ENCODE measurements around the gene FRMD4A.
A peak's percentile ranks its signal among the peaks of the same experiment; 100 is the strongest.

Gene FRMD4A

DNA sequence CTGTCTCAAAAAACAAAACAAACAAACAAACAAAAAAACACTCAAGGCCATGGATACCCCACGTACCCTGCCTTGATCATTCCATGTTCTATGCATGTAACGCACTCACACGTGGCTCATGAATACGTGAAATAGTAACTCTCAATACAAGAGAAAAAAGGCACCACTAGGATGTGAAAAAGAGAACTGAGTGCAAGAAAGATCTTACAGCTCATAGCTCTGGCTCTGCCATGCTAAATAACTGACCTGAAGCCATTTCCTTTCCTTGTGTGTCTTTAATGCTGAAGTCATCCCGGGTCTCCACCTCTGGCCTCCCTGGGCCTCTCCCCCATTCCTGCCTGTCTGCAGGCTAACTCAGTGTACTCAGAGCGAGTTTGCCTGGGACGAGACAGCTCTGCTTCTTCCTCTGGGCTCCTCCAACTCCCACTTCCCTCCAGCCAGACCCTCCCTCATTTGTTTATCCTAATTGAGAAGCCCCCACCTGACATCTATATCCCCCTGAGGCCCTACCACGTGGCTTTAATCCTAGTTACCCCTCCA is 626.7 kb downstream of the FRMD4A start:
- no peak for DNase-seq (ENCODE audit: insufficient read length)
- no peak for TF ChIP-seq TAF1 (IDR thresholded peaks at IDR 0.05; ENCODE audit: borderline replicate concordance, low read depth, low read length)
- no peak for TF ChIP-seq POLR2A (IDR thresholded peaks at IDR 0.05; ENCODE audit: low read depth, low read length)
- no peak for TF ChIP-seq POLR2AphosphoS5 (IDR thresholded peaks at IDR 0.05; ENCODE audit: low read depth, low read length)
- FAIRE-seq: no peak

DNA sequence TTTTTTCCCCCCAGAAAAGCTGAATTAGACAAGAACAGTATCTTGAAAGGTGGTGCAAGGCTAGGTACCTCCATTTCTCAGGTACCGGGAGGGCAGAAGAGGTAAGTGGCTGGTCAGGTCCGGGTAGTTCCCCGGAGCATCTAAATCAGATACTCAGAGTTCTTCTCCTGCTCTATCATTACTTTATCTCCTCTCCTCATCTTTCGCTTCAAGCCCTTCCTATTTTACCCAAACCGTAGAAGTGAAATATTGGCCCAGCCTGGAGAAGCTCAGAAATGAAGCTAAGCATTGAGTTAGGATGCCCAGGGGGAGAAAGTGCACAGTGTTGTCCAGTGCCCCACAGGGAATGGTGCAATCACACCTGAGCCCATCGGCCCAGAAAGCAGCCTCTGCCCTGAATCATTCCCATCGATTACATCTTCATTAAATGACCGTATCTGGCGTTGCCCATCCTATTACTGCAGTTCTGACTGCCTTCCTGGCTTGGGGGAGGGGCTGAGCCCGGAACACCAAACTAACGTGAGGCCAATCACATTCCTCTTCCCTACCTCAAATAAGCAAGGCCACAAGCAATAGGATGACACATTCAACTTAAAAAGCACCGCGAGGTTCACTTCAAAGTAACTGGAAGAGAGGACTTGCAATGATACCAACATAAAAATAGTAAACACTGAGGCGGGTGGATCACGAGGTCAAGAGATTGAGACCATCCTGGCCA is 627.5 kb downstream of the FRMD4A start:
- no peak for DNase-seq (ENCODE audit: insufficient read length)
- FAIRE-seq: no peak
- TF ChIP-seq POLR2A (IDR thresholded peaks at IDR 0.05; ENCODE audit: low read depth, low read length): no peak
- TF ChIP-seq TAF1 (IDR thresholded peaks at IDR 0.05; ENCODE audit: borderline replicate concordance, low read depth, low read length): no peak
- TF ChIP-seq POLR2AphosphoS5 (IDR thresholded peaks at IDR 0.05; ENCODE audit: low read depth, low read length): no peak

DNA sequence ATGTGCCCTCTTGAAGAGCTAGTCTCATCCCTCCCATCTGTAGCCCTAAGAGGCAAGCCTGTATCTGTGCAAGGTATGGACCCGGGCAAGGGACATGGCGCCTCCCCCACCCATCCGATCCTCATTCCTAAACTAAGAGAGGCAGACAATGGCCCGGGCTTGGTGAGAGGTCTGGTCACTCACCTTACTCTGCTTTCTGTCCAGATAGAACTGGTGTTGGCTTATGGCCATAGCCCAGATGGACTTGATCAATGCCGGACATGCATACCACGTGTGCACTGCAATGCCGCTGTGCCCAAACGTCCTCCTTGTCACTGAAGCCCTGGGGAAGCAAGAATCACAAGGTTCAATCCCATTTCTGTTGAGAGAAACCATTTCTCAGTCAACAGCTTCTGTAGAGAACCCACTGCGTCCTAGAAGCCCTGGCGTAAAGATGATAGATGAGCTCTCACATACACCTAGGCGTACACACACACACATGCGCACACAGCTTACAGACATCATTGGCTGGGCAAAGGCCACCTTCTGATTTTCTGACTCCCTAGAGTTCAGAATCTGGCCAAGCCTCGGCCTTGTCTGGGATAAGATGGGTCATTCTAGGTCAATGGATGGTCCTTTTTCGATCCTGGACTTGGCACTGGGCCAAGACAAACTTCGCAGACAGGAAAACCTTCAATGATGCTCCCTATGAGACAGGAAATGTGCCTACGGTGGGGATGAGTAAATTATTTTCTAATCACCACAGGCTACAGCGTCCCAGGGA is 629.4 kb downstream of the FRMD4A start:
- FAIRE-seq: no peak
- DNase-seq (ENCODE audit: insufficient read length): no peak

DNA sequence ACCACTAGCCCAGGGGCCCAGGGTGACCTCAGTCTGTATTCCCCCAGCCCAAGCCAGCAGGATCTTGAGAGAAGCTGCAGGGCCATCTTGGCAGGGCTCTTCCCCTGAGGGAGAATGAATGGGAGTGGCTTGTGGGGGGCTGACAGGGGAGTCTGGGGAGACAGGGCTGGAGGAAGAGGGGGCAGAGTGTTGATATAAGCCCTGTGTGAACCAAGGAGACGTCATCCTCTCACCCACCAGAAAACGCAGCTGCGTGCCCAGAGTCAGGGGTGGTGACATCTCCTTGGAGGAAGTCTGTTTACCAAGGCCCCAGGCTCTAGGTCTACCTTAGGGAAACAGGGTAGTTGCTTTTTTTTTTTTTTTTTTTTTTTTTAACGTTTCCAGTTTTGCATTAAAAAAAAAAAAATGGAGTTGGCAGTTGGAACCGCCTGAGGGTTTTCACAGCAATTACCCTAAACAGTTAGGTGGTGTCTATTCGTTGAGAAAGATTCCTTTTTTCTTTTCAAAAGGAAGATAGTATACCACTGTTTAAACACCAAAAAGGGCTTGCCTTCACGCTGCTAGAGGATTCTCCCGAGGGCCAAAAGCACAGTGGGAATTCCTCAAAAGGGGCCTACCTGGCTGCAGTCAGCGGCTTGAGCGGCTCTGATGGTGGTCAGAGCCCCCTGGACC is 630.1 kb downstream of the FRMD4A start:
- DNase-seq (ENCODE audit: insufficient read length) (no peak), FAIRE-seq (no peak)

More for the DNA sequence above, 629.4 kb downstream of the FRMD4A start:
- TF ChIP-seq TAF1 (IDR thresholded peaks at IDR 0.05; ENCODE audit: borderline replicate concordance, low read depth, low read length): no peak
- no peak for TF ChIP-seq POLR2AphosphoS5 (IDR thresholded peaks at IDR 0.05; ENCODE audit: low read depth, low read length)
- TF ChIP-seq POLR2A (IDR thresholded peaks at IDR 0.05; ENCODE audit: low read depth, low read length): no peak

DNA sequence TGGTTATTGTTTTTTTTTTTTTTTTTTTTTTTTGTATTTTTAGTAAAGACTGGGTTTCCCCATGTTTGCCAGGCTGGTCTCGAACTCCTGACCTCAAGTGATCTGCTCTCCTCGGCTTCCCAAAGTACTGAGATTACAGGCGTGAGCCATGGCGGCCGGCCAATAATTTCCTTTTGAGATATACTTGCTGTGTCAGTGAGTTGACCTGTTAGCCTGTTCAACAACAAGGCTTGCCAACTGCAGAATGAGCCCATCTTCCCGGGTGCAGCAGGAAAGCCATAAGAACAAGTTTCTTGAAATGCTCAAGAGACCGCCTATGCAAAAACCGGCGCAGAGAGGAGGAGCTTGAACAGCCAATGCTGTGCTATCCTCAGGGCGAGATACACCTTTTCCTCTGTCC is 631.5 kb downstream of the FRMD4A start:
- TF ChIP-seq POLR2A (IDR thresholded peaks at IDR 0.05; ENCODE audit: low read depth, low read length) (no peak), TAF1 (IDR thresholded peaks at IDR 0.05; ENCODE audit: borderline replicate concordance, low read depth, low read length) (no peak), POLR2AphosphoS5 (IDR thresholded peaks at IDR 0.05; ENCODE audit: low read depth, low read length) (no peak)
- no peak for DNase-seq (ENCODE audit: insufficient read length)
- FAIRE-seq: no peak

More for the DNA sequence above, 630.1 kb downstream of the FRMD4A start:
- TF ChIP-seq POLR2A (IDR thresholded peaks at IDR 0.05; ENCODE audit: low read depth, low read length): no peak
- TF ChIP-seq POLR2AphosphoS5 (IDR thresholded peaks at IDR 0.05; ENCODE audit: low read depth, low read length): no peak

DNA sequence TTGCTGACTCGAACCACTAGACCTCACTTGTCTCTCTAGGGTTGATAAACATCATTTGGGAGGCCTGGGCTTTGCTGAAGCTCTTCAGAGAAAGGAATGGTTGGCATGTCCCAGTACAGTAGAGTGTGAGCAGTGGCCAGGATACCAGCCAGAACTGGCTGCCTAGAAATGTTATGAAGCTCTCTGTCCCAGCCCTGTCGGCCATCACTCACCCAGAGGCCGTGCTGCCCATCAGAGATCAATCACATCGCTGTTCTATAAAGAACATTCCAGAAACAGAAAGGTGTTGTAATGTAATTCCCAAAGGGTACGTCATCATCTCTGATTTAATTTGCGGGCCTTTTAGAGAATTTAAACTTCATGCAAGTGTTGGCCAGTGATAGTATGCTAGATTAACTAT is 632.5 kb downstream of the FRMD4A start:
- FAIRE-seq (no peak), DNase-seq (ENCODE audit: insufficient read length) (no peak)
- TF ChIP-seq POLR2AphosphoS5 (IDR thresholded peaks at IDR 0.05; ENCODE audit: low read depth, low read length): no peak
- no peak for TF ChIP-seq POLR2A (IDR thresholded peaks at IDR 0.05; ENCODE audit: low read depth, low read length)
- no peak for TF ChIP-seq TAF1 (IDR thresholded peaks at IDR 0.05; ENCODE audit: borderline replicate concordance, low read depth, low read length)

DNA sequence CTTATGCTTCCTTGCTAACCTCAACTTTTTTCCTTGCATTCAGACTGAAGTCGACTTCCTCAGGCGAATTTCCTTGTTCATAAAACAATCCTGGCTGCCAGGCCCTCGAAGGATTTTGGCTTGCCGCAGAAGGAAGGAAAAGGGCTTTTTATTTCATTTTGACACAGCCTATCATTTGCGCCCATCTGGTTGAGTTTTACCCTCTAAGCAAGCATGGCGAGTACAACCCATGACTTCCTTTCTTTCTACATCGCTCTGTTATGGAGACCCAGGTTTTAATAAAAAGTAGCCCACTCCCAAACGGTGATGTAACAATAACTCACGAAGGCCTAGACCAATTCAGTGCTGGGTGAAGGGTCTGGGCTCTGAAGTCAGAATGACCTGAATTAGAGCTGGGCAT is 634.7 kb downstream of the FRMD4A start:
- TF ChIP-seq POLR2AphosphoS5 (IDR thresholded peaks at IDR 0.05; ENCODE audit: low read depth, low read length) (no peak), POLR2A (IDR thresholded peaks at IDR 0.05; ENCODE audit: low read depth, low read length) (no peak), TAF1 (IDR thresholded peaks at IDR 0.05; ENCODE audit: borderline replicate concordance, low read depth, low read length) (no peak)
- FAIRE-seq: no peak
- DNase-seq (ENCODE audit: insufficient read length): no peak

DNA sequence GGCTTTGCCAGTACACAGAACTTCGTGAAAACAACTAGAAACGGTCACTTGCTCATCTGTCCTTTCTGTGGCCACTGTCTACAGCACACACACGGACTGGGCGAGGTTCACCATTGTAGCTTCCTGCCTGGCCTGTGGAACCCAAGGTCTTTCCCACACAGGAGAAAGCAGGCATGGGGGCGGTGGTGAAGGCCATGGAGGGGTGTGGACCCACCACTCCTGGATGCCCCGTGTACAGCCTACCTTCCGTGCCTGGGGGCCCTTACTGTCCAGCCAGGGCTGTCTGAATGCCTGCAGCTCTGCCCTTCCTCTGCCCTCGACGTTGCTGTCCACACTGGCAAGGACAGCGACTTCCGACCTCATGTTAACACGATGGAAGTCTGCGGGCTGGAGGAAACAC is 635.1 kb downstream of the FRMD4A start:
- TF ChIP-seq POLR2A (IDR thresholded peaks at IDR 0.05; ENCODE audit: low read depth, low read length) (no peak), TAF1 (IDR thresholded peaks at IDR 0.05; ENCODE audit: borderline replicate concordance, low read depth, low read length) (no peak), POLR2AphosphoS5 (IDR thresholded peaks at IDR 0.05; ENCODE audit: low read depth, low read length) (no peak)
- FAIRE-seq (no peak), DNase-seq (ENCODE audit: insufficient read length) (no peak)

DNA sequence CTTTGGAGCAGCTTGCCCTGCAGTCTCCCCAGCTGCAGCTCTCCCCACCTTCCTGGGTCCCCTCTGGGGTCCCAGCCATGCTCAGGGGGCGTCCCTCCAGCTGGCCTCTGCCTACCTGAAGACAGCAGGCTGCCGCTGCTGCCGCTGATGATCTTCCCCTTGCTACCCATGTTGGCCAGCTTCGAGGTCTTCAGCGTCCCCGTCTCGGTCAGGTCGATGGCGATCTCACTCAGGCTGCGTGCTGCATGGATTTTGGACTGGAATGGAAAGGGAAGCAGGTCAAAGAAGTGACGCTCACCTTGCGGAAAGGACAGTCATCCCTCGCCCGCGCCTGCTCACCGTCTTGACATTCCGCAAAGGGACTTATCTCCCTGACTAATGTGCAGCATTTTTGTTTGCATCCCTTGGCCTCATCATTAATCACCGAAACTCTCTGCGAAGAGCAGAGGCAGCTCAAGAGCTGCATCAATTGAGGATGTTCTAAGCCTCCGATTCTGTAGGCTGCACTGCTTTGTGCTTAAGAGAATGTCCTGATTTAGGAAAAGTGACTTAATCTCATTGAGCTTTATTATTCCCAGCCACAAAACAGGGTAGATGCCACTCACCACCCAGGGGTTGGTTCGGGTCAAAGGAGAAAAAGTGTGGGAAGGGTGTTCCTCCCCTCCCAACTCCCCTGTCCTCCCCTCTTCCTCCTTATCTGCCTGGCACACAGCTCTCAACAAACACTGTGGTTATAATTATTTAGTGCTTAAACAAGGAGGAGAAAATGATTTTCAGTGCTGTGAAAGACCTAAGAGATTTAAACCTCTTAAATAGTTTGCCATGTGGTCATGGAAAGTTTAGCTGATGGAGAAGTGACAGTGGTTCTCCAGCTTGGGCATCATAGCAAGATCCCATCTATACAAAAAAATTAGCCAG is 636.7 kb downstream of the FRMD4A start:
- DNase-seq (ENCODE audit: insufficient read length): no peak
- no peak for TF ChIP-seq TAF1 (IDR thresholded peaks at IDR 0.05; ENCODE audit: borderline replicate concordance, low read depth, low read length)
- no peak for TF ChIP-seq POLR2AphosphoS5 (IDR thresholded peaks at IDR 0.05; ENCODE audit: low read depth, low read length)
- no peak for TF ChIP-seq POLR2A (IDR thresholded peaks at IDR 0.05; ENCODE audit: low read depth, low read length)
- no peak for FAIRE-seq

DNA sequence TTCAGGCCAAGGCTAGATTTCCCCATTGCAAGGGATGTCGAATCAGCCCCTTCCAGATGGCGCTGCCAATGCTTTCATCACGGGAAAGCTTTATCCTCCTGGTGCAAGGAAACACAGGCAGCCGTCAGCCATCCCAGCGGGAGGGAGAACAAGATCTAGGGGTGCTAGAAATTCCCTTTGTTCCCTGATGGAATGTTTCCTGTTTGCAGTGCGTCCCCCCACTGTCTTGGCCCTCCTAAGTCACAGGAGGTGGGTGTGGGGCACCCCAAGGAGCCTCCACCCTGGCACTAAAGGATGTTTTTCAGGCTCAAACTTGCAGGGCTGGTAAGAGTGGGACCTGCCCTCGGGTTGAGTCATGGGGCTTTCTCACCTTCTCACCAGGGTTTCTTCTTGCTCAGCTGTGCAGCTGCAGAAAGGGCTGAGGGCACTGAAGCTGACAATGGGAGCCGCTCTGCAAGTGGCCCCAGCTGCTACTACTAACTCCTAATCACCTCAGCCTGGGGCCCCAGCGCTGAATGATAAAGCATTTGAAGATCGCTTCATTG is 640.4 kb downstream of the FRMD4A start:
- DNase-seq (ENCODE audit: insufficient read length) (peak; percentile 40), FAIRE-seq (no peak)
- no peak for TF ChIP-seq TAF1 (IDR thresholded peaks at IDR 0.05; ENCODE audit: borderline replicate concordance, low read depth, low read length)

Data from GM12892 (cell line).